NCI-H187 treated with DMSO at 0.1 percent for 48 hours (cell line): ENCODE data around the gene LRRC51.

Experiments
- DNase-seq: peaks from one replicate; lab custom pipeline; 2025; lab: John Stamatoyannopoulos, UW

Gene LRRC51

GRCh38 chr11:72080326-72081183 lies at the start of gene LRRC51, which contains the start of gene NUMA1:
LRRC51 (plus strand) TSS chr11:72080850; CDS start chr11:72089084, 8,234 bp downstream.
NUMA1 (minus strand) TSS chr11:72080542; CDS start chr11:72035943, 44,599 bp downstream.
- peak; percentile 99 for DNase-seq

- no peak for DNase-seq
Observed at GRCh38 chr11:72036687-72037086, 44.0 kb upstream of the LRRC51 start.

GRCh38 chr11:72037554-72038311 lies 42.9 kb upstream of the LRRC51 start:
- no peak for DNase-seq

DNA sequence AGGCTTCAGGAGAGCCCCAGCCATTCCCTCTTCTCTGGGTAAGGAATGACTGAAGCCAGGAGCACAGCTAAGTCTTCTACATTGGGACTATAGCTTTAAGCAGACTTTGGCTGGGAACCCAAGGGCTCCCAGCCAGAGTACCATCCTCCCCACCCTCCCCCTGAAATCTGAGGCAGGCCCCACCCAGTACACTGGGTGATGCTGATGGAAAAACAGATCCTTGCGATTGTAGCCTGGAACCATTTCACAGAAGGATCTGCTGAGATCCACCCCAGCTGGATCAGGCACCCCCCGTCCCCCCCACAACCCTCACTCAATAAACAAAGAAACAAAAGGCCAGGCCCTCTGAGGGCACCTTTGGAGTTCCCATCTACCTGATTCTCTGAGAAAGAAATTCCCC lies 42.2 kb upstream of the LRRC51 start:
- no peak for DNase-seq

DNA sequence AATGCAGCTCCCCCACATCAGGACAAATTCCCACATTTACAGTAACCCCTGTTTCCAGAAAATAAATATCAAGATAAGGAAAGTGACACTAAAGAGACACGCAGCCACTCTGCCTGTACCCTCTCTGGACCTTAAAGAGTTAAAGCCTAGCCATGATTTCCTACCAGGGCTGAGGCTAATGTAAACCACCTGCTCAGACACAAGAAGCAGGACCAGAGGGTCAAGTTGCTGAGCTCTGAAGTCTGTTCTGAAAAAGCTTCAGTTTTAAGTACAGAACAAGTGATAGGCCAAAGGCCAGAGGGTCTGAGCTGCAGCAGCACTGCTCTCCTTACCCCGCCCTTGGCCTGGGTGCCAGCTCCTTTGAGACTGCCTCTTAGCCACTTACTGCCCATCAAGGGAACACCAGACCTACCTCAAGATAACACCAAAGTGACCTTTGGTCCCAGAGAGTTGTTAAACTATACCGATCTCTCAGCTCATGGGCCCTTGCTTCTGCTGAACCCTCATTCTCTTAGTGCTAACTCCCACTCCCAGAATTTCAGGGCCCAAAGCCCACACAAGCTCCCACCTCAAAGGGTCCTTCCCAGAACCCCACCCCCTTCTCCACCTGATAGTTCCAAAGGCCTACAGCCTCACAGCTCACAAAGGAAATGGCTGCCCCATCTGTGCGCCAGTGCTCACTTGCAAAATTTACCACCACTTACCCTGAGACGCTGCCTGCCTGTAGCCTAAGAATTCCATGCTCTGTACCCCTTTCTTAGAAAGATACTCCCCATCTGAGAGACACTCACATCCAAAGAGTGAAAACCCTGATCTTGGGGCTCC lies 41.4 kb upstream of the LRRC51 start:
- DNase-seq: no peak

DNA sequence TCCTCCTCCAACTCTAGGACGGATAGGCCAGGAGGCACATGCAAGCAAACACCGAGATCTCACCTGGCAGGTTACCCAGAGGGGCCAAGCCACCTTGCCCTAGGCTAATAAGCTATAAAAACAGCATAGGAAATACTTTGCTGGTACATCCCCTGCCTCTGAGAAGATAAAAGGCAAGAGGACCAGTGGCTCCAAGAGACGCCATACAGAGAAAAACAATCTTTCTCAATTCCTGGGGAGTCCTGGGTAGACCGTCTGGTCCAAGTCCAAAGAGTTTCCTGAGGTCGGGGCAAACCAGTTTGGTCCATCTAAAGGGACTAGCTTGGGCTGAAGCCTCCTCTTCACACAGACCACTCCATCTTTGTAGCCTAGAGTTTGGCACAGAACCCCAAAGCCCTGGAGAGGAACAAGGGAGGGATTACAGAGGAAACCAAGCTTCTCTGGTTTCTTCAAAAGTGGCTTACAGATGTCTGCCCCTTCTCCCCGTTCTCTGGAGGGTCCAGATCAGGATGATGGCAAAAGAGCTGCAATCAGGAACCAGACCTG lies 40.7 kb upstream of the LRRC51 start:
- DNase-seq: no peak

DNA sequence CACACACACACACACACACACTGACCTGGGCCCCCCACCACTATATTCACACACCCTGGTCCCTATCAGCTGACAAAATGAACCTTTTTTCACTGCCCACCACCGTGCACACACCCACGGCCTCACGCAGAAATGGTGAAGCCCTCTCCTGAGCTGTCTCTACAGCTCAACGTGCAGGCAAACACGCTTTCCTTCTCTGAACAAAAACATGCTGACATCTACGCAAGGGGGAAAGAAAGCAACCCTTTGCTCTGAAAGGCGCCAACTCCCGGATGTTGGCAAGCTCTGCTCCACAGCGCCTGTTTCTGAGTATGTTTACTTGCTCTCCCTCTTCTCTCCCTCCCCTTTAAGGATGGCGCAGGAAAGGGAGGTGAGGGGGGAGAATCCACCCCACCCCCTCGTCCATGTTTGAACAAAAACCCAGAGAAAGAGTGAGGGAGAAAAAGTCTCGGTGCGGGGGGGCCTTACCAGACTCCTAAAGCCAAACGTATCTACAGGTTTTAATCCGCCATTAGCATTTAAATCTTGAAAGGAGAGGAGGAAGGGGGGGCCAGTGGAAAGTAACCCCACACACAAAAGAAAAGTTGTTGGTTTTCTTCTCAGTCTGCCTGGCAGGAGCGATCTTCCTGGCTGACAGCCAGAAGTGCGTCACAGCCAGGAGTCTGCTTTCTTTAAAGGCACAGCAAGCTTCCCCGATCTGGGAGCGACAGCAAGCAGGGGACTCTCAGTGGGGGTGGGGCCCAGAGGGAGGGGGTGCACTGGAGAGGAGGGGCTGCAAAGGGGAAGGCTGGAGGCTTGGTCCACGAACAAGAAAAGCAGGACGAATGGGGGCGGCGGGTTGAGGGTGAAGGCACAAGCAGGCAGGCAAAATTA lies 39.9 kb upstream of the LRRC51 start:
- DNase-seq: peak; percentile 64

DNA sequence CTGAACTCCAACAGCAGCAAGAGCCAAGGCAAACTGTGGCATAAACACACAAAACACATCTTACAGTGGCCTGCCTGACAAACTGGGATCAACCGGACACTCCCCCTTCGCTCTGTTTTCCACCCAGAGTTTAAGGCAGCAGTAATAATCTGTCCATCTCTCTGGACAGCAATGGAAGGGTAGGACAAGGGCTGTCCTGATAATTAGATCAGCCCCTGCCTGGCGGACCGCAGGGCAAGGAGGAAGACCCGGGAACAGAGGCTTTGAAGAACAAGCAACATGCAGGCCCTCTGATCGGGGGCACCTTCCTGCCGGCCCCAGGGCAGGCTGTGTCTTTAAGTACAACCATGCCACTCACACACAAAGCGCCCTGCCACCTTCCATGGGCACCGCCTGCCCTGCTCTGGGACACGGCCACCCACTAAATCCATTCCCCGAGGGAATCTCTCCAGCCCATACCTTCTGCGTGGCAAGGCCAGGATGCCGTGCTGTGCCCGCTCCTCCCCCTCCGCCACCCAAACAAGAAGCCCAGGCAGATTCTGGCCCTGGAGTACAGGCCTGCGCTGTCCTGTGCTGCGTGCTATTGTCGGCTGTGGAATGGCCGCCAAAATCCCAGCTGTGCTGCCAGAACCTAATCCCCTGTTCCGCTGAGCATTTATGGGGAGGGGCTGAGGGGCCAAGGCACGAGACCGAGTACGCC lies 39.1 kb upstream of the LRRC51 start:
- DNase-seq: no peak

DNA sequence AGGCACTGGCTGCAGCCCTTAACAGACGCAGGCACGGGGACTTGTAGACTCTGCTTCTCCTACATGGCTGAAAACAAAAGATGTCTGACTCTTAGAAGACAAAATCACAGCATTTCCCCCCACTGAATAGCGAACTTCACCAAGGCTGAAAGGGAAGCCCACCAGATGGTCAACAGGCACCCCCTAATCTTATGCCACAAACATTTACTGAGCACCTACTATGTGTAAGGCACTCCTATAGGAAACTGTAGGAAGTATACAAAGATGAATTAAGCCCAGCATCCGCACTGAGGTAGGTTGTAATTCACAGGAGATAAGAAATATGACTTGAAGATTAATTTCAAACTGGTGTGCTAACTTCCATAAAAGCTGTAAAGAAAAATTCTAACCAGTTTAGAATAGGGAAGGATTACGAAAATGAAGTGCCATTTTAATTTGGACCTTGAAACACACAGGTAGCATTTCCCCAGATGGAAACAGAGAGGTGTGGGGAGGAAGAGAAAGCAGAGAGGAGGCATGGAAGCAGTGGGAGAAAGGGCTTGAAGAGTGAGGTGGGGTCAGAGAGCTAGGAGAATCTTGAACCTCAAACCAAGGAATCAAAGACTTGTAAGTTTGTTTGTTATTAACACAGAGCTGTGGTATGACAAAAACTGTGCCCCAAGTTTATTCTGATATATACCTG lies 38.4 kb upstream of the LRRC51 start:
- no peak for DNase-seq

DNA sequence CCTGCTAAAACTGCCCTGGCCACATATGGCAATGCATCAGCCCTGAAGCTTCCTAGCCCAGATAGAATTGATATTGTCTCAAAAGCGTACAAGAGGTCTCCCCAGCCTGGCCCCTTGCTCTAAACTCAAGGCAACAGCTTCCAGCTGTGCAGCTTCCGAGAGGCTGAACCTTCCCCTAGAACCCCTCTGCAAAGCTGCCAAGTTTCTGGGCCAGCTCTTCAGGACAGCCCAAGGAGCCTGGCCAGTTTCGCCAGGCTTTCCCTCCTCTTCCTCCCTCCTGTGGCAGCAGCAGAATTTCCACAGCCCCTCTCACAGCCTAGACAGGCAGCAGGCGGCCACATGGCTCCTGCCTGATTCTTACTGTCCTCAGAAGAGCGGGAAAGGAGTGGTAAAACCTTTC lies 34.8 kb upstream of the LRRC51 start:
- no peak for DNase-seq

- no peak for DNase-seq
Observed at GRCh38 chr11:72048766-72049460, 31.7 kb upstream of the LRRC51 start.

GRCh38 chr11:72058416-72059034 lies 22.1 kb upstream of the LRRC51 start:
- no peak for DNase-seq

DNA sequence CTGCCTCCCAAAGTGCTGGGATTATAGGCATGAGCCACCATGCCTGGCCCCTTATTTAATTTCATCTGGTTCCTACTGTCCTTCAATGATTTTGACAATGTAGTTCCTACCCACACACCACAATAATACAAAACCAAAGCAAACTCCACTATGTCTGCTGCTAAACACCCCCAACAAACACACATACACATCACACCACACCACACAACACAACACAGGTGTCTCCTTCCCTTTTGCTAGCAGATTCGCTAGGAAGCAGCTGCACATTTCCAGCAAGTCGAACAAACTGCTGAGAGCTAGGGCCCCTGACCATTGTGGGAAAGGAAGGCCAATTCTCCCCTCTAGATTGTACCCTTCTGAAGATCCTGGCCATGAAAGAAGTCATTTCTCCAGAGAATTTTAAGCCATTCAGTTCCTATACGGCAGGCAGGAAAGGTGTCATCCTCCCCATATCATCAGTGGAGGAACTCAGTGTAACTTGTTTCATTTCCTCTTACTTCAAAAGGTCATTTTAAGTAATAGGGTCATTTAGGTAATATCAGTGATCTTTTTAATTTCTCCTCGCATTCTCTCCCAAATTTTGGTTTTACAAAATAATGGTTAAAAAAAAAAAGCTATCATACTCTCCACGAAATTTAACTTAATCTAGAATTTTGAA lies 18.8 kb upstream of the LRRC51 start:
- no peak for DNase-seq

DNA sequence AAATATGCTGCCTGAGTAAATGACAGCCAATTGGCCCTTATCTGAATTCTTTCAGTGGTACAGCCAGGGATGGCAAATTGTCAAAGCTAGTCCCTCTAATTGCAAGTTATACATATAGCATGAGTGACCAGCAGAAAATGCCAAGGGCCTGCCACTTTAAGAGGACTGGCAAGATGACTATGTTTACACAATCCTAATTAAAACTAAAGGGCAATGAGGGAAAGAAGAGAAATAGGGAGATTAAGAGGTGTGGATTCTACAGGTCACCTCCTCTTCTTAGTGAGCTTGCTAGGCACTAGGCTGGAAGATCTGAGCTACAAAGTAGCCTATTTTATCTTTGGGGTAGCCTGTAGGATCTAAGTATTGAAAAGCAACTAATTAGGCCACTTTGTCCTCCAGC lies 13.8 kb upstream of the LRRC51 start:
- no peak for DNase-seq

- DNase-seq: no peak
Observed at GRCh38 chr11:72067266-72067665, 13.4 kb upstream of the LRRC51 start.

DNA sequence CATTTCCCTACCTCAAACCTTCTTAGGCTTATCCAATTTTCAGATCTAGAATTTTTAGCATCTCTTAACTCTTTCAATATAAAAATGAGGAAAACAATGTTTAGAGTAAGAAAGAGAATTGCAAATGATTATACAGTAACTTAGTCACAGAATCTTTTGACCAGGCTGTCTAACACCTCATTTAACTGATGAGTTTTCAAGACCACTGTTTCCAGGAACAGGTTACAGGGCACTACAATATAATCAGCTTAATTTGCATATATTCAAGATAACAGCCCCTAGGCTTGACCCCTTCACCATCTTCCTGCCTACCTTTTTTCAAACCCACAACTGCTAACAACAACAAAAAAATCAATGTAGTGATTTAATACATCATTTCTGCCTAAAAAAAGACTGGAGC lies 13.0 kb upstream of the LRRC51 start:
- DNase-seq: no peak

- DNase-seq: no peak
Observed at GRCh38 chr11:72069200-72069599, 11.4 kb upstream of the LRRC51 start.

- DNase-seq: no peak
Observed at GRCh38 chr11:72069787-72070251, 10.8 kb upstream of the LRRC51 start.
